Spleen (tissue), 11 donors: ENCODE results near the gene FAS. TPM values are rescaled to one million over a fixed set of nuclear protein-coding genes. Genes with fewer than 3 reads are reported as not detected.
"Not testable (repeated sequence)": the region's sequence is repeated elsewhere in the genome, so short reads cannot be mapped to it uniquely, and the experiment has no call there.

Experiments used
- DNase-seq: peaks from one replicate; pipeline ENCODE4 v3.0.0-alpha.2; 2020
- H3K27ac ChIP-seq, 8 donors: fragments of 200-600 bp; sonication (generic) in 7 of 8; 1 replicate in 4 of 8; 2 replicates in 4 of 8; pipeline versions ENCODE4 v1.5.0 to v1.8.0; 2016 to 2021; ENCODE audit warnings: inconsistent platforms in 4 of 8, mild to moderate bottlenecking in 4 of 8, moderate library complexity in 1 of 8
- H3K27me3 ChIP-seq, 7 donors: fragments of 200-600 bp; sonication (generic) in 6 of 7; replicated peaks in 1 of 7; 1 replicate in 4 of 7; 2 replicates in 3 of 7; pipeline versions ENCODE4 v1.5.0 to v1.8.0; 2016 to 2021; ENCODE audit warnings: inconsistent platforms in 3 of 7, mild to moderate bottlenecking in 1 of 7
- H3K36me3 ChIP-seq, 6 donors: fragments of 200-600 bp; sonication (generic) in 5 of 6; 1 replicate in 4 of 6; 2 replicates in 2 of 6; pipeline versions ENCODE4 v1.5.0 to v1.8.0; 2016 to 2021; ENCODE audit warnings: inconsistent platforms in 2 of 6
- H3K4me1 ChIP-seq, 6 donors: fragments of 200-600 bp; sonication (generic) in 5 of 6; 1 replicate in 3 of 6; 2 replicates in 3 of 6; pipeline versions ENCODE4 v1.5.0 to v1.8.0; 2016 to 2021; ENCODE audit warnings: inconsistent platforms in 3 of 6
- H3K4me3 ChIP-seq, 8 donors: fragments of 200-600 bp; sonication (generic) in 7 of 8; 1 replicate in 4 of 8; 2 replicates in 4 of 8; pipeline versions ENCODE4 v1.5.0 to v1.8.0; 2016 to 2021; ENCODE audit warnings: inconsistent platforms in 4 of 8, mild to moderate bottlenecking in 4 of 8, moderate library complexity in 2 of 8
- H3K9me3 ChIP-seq, 8 donors: fragments of 200-600 bp; sonication (generic) in 7 of 8; 1 replicate in 4 of 8; 2 replicates in 4 of 8; pipeline versions ENCODE4 v1.5.0 to v1.8.0; 2016 to 2021; ENCODE audit warnings: inconsistent platforms in 4 of 8
- CTCF ChIP-seq, 11 experiments: fragments of 200-600 bp in 7 of 11; fragments of 450-650 bp in 4 of 11; sonication (generic) in 4 of 11; IDR thresholded peaks in 8 of 11; conservative IDR thresholded peaks in 3 of 11; 1 replicate in 7 of 11; 2 replicates in 4 of 11; pipeline versions ENCODE4 v1.4.0 to v1.8.0; 2016 to 2021; ENCODE audit warnings: antibody characterized with exemption in 11 of 11, inconsistent platforms in 4 of 11, mild to moderate bottlenecking in 1 of 11
- POLR2A ChIP-seq, 3 donors: fragments of 450-650 bp; IDR thresholded peaks; one replicate each; pipeline ENCODE4 v1.5.1; 2017; ENCODE audit warnings: antibody characterized with exemption in 3 of 3, mild to moderate bottlenecking in 1 of 3
- POLR2AphosphoS5 ChIP-seq, 3 donors: sonication (generic); formaldehyde crosslinking; IDR thresholded peaks; one replicate each; pipeline ENCODE4 v1.5.1; 2017; ENCODE audit warnings: antibody characterized with exemption in 3 of 3
- WGBS, 5 donors: extraction: QIAGEN DNeasy Blood & Tissue Kit in 3 of 5; methylation state at CpG; one replicate each; pipeline versions ENCODE4 v1.1.5 to v1.1.7; 2013 to 2018; 5-methylcytosine and 5-hydroxymethylcytosine counted together
- intact Hi-C: fragments of 100-400 bp; cut with DNase I; formaldehyde crosslinking; loops from one replicate; pipeline ENCODE4 v1.15.0; 2023; ENCODE audit warnings: low total_unique reads
- polyA plus RNA-seq, 3 donors: library from polyadenylated mRNA; stranded (reverse); fragments of 200-250 nt; gene quantifications; one replicate each; pipeline ENCODE4 v1.2.1, GENCODE V29; 2013
- total RNA-seq, 7 donors: library from RNA; depleted of rRNA in 3 of 7; stranded (reverse); fragments of >200 nt in 3 of 7; fragmentation: NEBNext Ultra II Directional in 4 of 7; extraction: Animal tissue kit (Norgen Biotek cat#: 25700) in 4 of 7; gene quantifications; one replicate each; pipeline versions ENCODE4 v1.1.0 to v1.2.1, GENCODE V29; 2016 to 2021
- donor health status: healthy with polysubstance abuse.
- donor health status: DM: no; HTN: no; CAD: no; lungs with moderate emphysema.
- donor health status: DM: no; HTN: no; CAD: no.
- donor health status: Bipolar disorder and iron deficiency.
- donor health status: healthy.
- donor health status: DM: no; HTN: no; CAD: no.
- donor health status: DM: yes; HTN: yes; CAD: no.

The FAS gene
- total and polyA plus RNA-seq, 10 donors = 7.6 to 50.6 (median 30.6) TPM

- H3K27me3 ChIP-seq, intact Hi-C loops, H3K4me1 ChIP-seq, DNase-seq, H3K4me3 ChIP-seq, H3K27ac ChIP-seq: not testable (repeated sequence)
- peaks cover 0 to 95% (median 38%) of the 10 kb centered on the region in 6 donors for H3K36me3 ChIP-seq
- TF ChIP-seq POLR2AphosphoS5 (IDR thresholded peaks at IDR 0.05) = peak in 1 of 3 donors; percentile 50
- WGBS, 5 donors = 75 to 90% (median 86%) methylated on average over 4 to 15 of the region's 15 CpGs
- H3K9me3 ChIP-seq = peaks cover 0 to 14% (median 9%) of the 10 kb centered on the region in 8 donors
Observed at GRCh38 chr10:89018700-89019346, 28.2 kb downstream of the FAS start.

- 87 to 97% (median 96%) methylated on average over 2 of the region's 2 CpGs for WGBS, 5 donors
- intact Hi-C loops = no loop called here
- no peak for DNase-seq
- H3K36me3 ChIP-seq = peaks cover 0 to 94% (median 33%) of the 10 kb centered on the region in 6 donors
- TF ChIP-seq CTCF (IDR thresholded peaks at IDR 0.05 in 8 of 11, conservative IDR thresholded peaks at IDR 0.05 in 3 of 11) (no peak), POLR2A (IDR thresholded peaks at IDR 0.05) (no peak), POLR2AphosphoS5 (IDR thresholded peaks at IDR 0.05) (no peak)
- peaks cover 0 to 6% (median 0%) of the 10 kb centered on the region in 6 donors for H3K4me1 ChIP-seq
- H3K27ac ChIP-seq = no peak overlapping the region
- H3K9me3 ChIP-seq = peaks cover 0 to 14% (median 9%) of the 10 kb centered on the region in 8 donors
- no peak overlapping the region for H3K4me3 ChIP-seq
- no peaks in the 10 kb centered on the region for H3K27me3 ChIP-seq
Observed at GRCh38 chr10:89019569-89020327, 29.1 kb downstream of the FAS start.

GRCh38 chr10:89021526-89021925, 30.9 kb downstream of the FAS start:
- intact Hi-C loops, DNase-seq, H3K4me3 ChIP-seq, H3K27ac ChIP-seq, H3K4me1 ChIP-seq, H3K27me3 ChIP-seq: not testable (repeated sequence)
- Histone ChIP-seq H3K36me3 (peaks cover 0 to 86% (median 27%) of the 10 kb centered on the region in 6 donors), H3K9me3 (peaks cover 0 to 14% (median 9%) of the 10 kb centered on the region in 8 donors)
- WGBS, 5 donors = 81 to 94% (median 90%) methylated on average over 6 of the region's 6 CpGs

- TF ChIP-seq POLR2A (IDR thresholded peaks at IDR 0.05) (no peak), CTCF (IDR thresholded peaks at IDR 0.05 in 8 of 11, conservative IDR thresholded peaks at IDR 0.05 in 3 of 11) (no peak), POLR2AphosphoS5 (IDR thresholded peaks at IDR 0.05) (no peak)
Observed at GRCh38 chr10:89022734-89023133, 32.1 kb downstream of the FAS start.

GRCh38 chr10:89025453-89025852, 34.9 kb downstream of the FAS start:
- TF ChIP-seq CTCF (IDR thresholded peaks at IDR 0.05 in 8 of 11, conservative IDR thresholded peaks at IDR 0.05 in 3 of 11) = no peak
- TF ChIP-seq POLR2A (IDR thresholded peaks at IDR 0.05) = no peak
- TF ChIP-seq POLR2AphosphoS5 (IDR thresholded peaks at IDR 0.05) = no peak
- peaks cover 0 to 14% (median 9%) of the 10 kb centered on the region in 6 donors for H3K4me1 ChIP-seq
- 62 to 100% (median 94%) methylated on average over 1 of the region's 1 CpG for WGBS, 5 donors
- DNase-seq = no peak
- H3K9me3 ChIP-seq = peaks cover 0 to 4% (median 1%) of the 10 kb centered on the region in 8 donors
- H3K36me3 ChIP-seq = peaks cover 0 to 47% (median 5%) of the 10 kb centered on the region in 6 donors
- H3K4me3 ChIP-seq = no peak overlapping the region
- H3K27me3 ChIP-seq = no peaks in the 10 kb centered on the region
- intact Hi-C loops = no loop called here
- H3K27ac ChIP-seq = no peak overlapping the region

More at GRCh38 chr10:89022734-89023133, 32.1 kb downstream of the FAS start:
- intact Hi-C loops = no loop called here
- no peaks in the 10 kb centered on the region for H3K27me3 ChIP-seq
- WGBS, 5 donors = 85 to 95% (median 87%) methylated on average over 2 of the region's 2 CpGs
- H3K27ac ChIP-seq = no peak overlapping the region
- no peaks in the 10 kb centered on the region for H3K4me1 ChIP-seq
- DNase-seq = no peak
- peaks cover 0 to 14% (median 9%) of the 10 kb centered on the region in 8 donors for H3K9me3 ChIP-seq
- H3K36me3 ChIP-seq = peaks cover 0 to 74% (median 23%) of the 10 kb centered on the region in 6 donors
- H3K4me3 ChIP-seq = no peak overlapping the region
